Measurements from ENCODE around the gene MAL.

MAL gene

GRCh38 chr2:95039363-95039762 is 13.9 kb downstream of the MAL start:
- no peaks in the 10 kb centered on the region for H3K4me1 Mint-ChIP-seq
- H3K27me3 Mint-ChIP-seq, result peaks cover 16 to 23% of the 10 kb centered on the region in 2 donors
- no peak overlapping the region for H3K4me3 Mint-ChIP-seq
- ATAC-seq (replicated peaks) (no peak), DNase-seq (no peak)
- peaks cover 30 to 35% of the 10 kb centered on the region in 2 donors for H3K9me3 Mint-ChIP-seq
- H3K27ac Mint-ChIP-seq, result no peak overlapping the region
- peaks cover 0 to 2% of the 10 kb centered on the region in 2 donors for H3K36me3 Mint-ChIP-seq

- ATAC-seq (replicated peaks) (peak in 1 of 2 donors; percentile 10), DNase-seq (no peak)
- no peaks in the 10 kb centered on the region for H3K4me1 Mint-ChIP-seq
- H3K27me3 Mint-ChIP-seq, result peaks cover 16 to 23% of the 10 kb centered on the region in 2 donors
- H3K9me3 Mint-ChIP-seq, result peaks cover 30 to 35% of the 10 kb centered on the region in 2 donors
- no peak overlapping the region for H3K27ac Mint-ChIP-seq
- no peak overlapping the region for H3K4me3 Mint-ChIP-seq
- peaks cover 0 to 2% of the 10 kb centered on the region in 2 donors for H3K36me3 Mint-ChIP-seq
Observed at GRCh38 chr2:95039978-95040377, 14.5 kb downstream of the MAL start.

DNA sequence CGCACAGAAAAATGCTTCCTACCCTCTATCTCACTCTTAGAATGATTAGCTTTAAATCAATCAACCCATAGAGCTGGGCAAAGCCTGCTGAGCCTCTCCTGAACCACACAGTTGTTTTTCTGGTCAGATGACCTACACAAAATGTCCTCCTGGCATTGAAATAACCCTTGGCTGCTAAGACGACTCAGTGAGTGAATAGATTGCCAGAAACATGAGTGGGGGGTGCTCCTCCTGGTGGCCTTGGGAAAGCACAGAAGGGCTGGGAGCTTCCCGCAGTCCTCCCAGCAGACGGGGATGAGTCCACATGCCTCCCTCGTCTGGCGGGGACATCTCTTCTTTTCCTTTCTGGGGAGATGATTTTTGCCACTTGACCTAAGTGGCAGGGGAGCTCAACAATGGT is 14.9 kb downstream of the MAL start:
- Mint-ChIP-seq H3K9me3 (peaks cover 30 to 35% of the 10 kb centered on the region in 2 donors), H3K4me1 (no peaks in the 10 kb centered on the region), H3K27me3 (peaks cover 17 to 23% of the 10 kb centered on the region in 2 donors), H3K36me3 (peaks cover 0 to 2% of the 10 kb centered on the region in 2 donors), H3K4me3 (no peak overlapping the region), H3K27ac (no peak overlapping the region)
- ATAC-seq (replicated peaks), result no peak
- DNase-seq, result no peak

- peaks cover 0 to 2% of the 10 kb centered on the region in 2 donors for H3K36me3 Mint-ChIP-seq
- ATAC-seq (replicated peaks), result no peak
Observed at GRCh38 chr2:95041060-95041823, 15.7 kb downstream of the MAL start.

GRCh38 chr2:95041824-95042442 is 16.4 kb downstream of the MAL start:
- H3K9me3 Mint-ChIP-seq, result peaks cover 24 to 29% of the 10 kb centered on the region in 2 donors
- H3K4me3 Mint-ChIP-seq, result no peak overlapping the region
- ATAC-seq (replicated peaks) (no peak), DNase-seq (no peak)
- no peaks in the 10 kb centered on the region for H3K4me1 Mint-ChIP-seq
- no peak overlapping the region for H3K27ac Mint-ChIP-seq
- H3K27me3 Mint-ChIP-seq, result peaks cover 21 to 27% of the 10 kb centered on the region in 2 donors
- H3K36me3 Mint-ChIP-seq, result peaks cover 0 to 2% of the 10 kb centered on the region in 2 donors

More at GRCh38 chr2:95041060-95041823, 15.7 kb downstream of the MAL start:
- no peak overlapping the region for H3K27ac Mint-ChIP-seq
- no peak overlapping the region for H3K4me3 Mint-ChIP-seq
- DNase-seq, result no peak
- peaks cover 21 to 27% of the 10 kb centered on the region in 2 donors for H3K27me3 Mint-ChIP-seq
- no peaks in the 10 kb centered on the region for H3K4me1 Mint-ChIP-seq
- peaks cover 30 to 35% of the 10 kb centered on the region in 2 donors for H3K9me3 Mint-ChIP-seq

- no peak overlapping the region for H3K27ac Mint-ChIP-seq
- H3K4me1 Mint-ChIP-seq, result no peaks in the 10 kb centered on the region
- no peak for DNase-seq
Observed at GRCh38 chr2:95042472-95043271, 17.2 kb downstream of the MAL start.

DNA sequence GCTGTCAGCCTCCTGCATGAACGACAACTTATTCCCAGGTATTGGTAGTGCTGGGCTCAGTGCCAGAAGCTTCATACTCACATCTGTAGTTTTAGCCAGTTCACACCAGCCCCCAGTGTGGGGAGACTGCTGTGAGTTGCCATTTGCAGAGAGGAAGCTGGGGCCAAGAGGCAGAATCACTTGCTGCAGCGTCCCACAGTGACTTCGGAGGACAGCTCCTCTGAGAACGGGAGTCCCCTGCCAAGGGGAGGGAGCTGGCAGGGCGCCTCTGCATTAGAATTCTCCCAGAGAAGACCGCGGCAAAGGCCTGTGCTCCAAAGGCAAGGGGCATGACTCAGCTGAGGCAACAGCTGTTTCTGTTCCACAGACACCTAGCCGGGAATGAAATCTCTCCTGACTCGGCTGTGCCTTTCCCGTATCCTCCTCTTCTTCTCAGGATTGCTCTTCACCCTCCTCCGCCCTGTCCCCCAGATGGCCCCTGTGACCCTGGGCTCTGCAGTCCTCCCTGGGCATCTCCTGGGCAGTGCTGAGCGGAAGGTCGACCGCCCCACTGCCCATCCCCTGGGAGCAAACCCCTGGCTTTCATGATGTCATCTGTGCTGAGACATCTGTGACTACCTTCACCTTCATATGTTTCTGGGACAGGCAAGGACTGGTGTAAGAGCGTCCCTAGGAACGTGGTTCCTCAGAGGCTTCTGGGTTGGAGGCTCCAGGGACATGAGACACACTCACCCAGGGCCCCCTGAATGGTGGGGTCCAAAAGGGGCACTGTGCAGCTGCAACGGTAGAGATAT is 18.0 kb downstream of the MAL start:
- Mint-ChIP-seq H3K27me3 (peaks cover 26 to 29% of the 10 kb centered on the region in 2 donors), H3K9me3 (peaks cover 12 to 14% of the 10 kb centered on the region in 2 donors), H3K4me3 (no peak overlapping the region), H3K27ac (no peak overlapping the region), H3K4me1 (no peaks in the 10 kb centered on the region), H3K36me3 (peaks cover 0 to 2% of the 10 kb centered on the region in 2 donors)
- peak; percentile 3 to 14 for ATAC-seq (replicated peaks)
- no peak for DNase-seq

More at GRCh38 chr2:95042472-95043271, 17.2 kb downstream of the MAL start:
- ATAC-seq (replicated peaks), result no peak
- Mint-ChIP-seq H3K36me3 (peaks cover 0 to 2% of the 10 kb centered on the region in 2 donors), H3K4me3 (no peak overlapping the region), H3K9me3 (peaks cover 20 to 22% of the 10 kb centered on the region in 2 donors), H3K27me3 (peaks cover 21 to 27% of the 10 kb centered on the region in 2 donors)

DNA sequence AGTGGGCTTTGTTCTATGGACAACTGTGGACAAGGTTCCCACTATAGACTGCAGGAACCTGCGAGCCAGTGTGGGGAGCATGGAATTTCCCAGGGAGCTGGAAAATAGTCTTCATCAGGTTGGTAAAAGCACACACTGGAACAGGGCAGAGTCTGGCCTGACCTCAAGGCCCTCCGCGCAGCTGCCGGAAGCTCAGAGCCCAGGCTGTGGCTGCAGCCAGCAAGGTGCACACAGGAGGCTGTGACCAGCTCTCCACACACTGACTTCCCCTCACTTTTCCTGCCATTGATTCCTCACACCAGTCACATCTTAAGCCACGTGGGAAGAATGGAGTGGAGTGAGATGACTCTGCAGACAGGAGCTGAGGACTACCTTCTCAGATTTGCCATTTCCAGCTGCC is 19.1 kb downstream of the MAL start:
- ATAC-seq (replicated peaks) (no peak), DNase-seq (no peak)
- Mint-ChIP-seq H3K27me3 (peaks cover 16 to 36% of the 10 kb centered on the region in 2 donors), H3K4me1 (no peaks in the 10 kb centered on the region), H3K9me3 (peaks cover 2 to 3% of the 10 kb centered on the region in 2 donors), H3K4me3 (no peak overlapping the region), H3K36me3 (no peaks in the 10 kb centered on the region), H3K27ac (no peak overlapping the region)

GRCh38 chr2:95046371-95047112 is 21.0 kb downstream of the MAL start:
- Mint-ChIP-seq H3K4me3 (no peak overlapping the region), H3K4me1 (no peaks in the 10 kb centered on the region), H3K27ac (no peak overlapping the region), H3K36me3 (no peaks in the 10 kb centered on the region), H3K9me3 (no peaks in the 10 kb centered on the region), H3K27me3 (peaks cover 21 to 50% of the 10 kb centered on the region in 2 donors)
- DNase-seq (no peak), ATAC-seq (replicated peaks) (no peak)

GRCh38 chr2:95047629-95048510 is 22.4 kb downstream of the MAL start:
- Mint-ChIP-seq H3K4me1 (no peaks in the 10 kb centered on the region), H3K4me3 (no peak overlapping the region), H3K9me3 (no peaks in the 10 kb centered on the region), H3K27me3 (peaks cover 21 to 58% of the 10 kb centered on the region in 2 donors), H3K27ac (no peak overlapping the region), H3K36me3 (no peaks in the 10 kb centered on the region)
- DNase-seq (no peak), ATAC-seq (replicated peaks) (no peak)

GRCh38 chr2:95048825-95049682 is 23.5 kb downstream of the MAL start:
- Mint-ChIP-seq H3K36me3 (no peaks in the 10 kb centered on the region), H3K4me3 (no peak overlapping the region), H3K27me3 (peaks cover 16 to 47% of the 10 kb centered on the region in 2 donors), H3K4me1 (peaks cover 3 to 8% of the 10 kb centered on the region in 2 donors), H3K9me3 (no peaks in the 10 kb centered on the region), H3K27ac (peak overlapping the region; percentile 51)
- DNase-seq (no peak), ATAC-seq (replicated peaks) (no peak)

GRCh38 chr2:95049683-95049955 is 24.1 kb downstream of the MAL start:
- H3K9me3 Mint-ChIP-seq, result no peaks in the 10 kb centered on the region
- no peaks in the 10 kb centered on the region for H3K36me3 Mint-ChIP-seq
- no peak overlapping the region for H3K4me3 Mint-ChIP-seq
- peaks cover 3 to 12% of the 10 kb centered on the region in 2 donors for H3K4me1 Mint-ChIP-seq
- no peak for ATAC-seq (replicated peaks)
- no peak for DNase-seq
- peaks cover 13 to 49% of the 10 kb centered on the region in 2 donors for H3K27me3 Mint-ChIP-seq
- peak overlapping the region; percentile 51 for H3K27ac Mint-ChIP-seq
